C4-2B (cell line): Measurements from ENCODE around the gene GPD1.

Experiments used
- CTCF ChIP-seq: fragments of 450-650 bp; conservative IDR thresholded peaks from 2 replicates; pipeline ENCODE4 v1.5.1; 2017; ENCODE audit warnings: mild to moderate bottlenecking
- ZFX ChIP-seq: fragments of 450-650 bp; IDR thresholded peaks from 2 replicates; pipeline ENCODE4 v1.6.1; 2017

GRCh38 chr12:50058743-50059312 lies 45.0 kb upstream of the GPD1 start:
- TF ChIP-seq CTCF (no peak), ZFX (no peak)
